A549 treated with CpdA at 1 μM for 4 hours (cell line): ENCODE measurements around the gene LCN9. TPM values are rescaled to one million over a fixed set of nuclear protein-coding genes. Genes with fewer than 3 reads are reported as not detected.

Source experiments
- total RNA-seq: library from RNA; stranded (reverse); fragments of 200-300 nt; extraction: Qiagen RNA extraction; gene quantifications from 5 replicates; pipeline ENCODE4 v1.2.3, GENCODE V29; 2022; ENCODE audit warnings: low read depth

Gene LCN9
- total RNA-seq, result not detected in 5 replicates

GRCh38 chr9:135662758-135663450, at the start of gene LCN9:
LCN9 (plus strand) TSS chr9:135663309; CDS start chr9:135663322, 13 bp downstream.

GRCh38 chr9:135639196-135639595, 23.9 kb upstream of the LCN9 start, which contains the start of gene GLT6D1:
GLT6D1 (minus strand) TSS chr9:135639540; CDS start chr9:135639187, 353 bp downstream.

GRCh38 chr9:135699440-135699839, 36.3 kb downstream of the LCN9 start, which contains the start of gene SOHLH1:
SOHLH1 (minus strand) TSS chr9:135699481; CDS start chr9:135699467, 14 bp downstream.

GRCh38 chr9:135701959-135702721, 39.0 kb downstream of the LCN9 start, which contains the start of gene KCNT1:
KCNT1 (plus strand) TSS chr9:135702185; CDS start chr9:135702259, 74 bp downstream.

Other genes with a start within 250 kb of the LCN9 start
- gene PPP1R26, start 183.5 kb upstream of the LCN9 start, total RNA-seq, result 15.3 to 21.2 TPM (median 18.7 TPM) in 5 replicates
- 101 to 134 TPM (median 128 TPM) in 5 replicates for gene MRPS2, start 162.6 kb upstream of the LCN9 start, total RNA-seq
- gene LCN1, start 141.9 kb upstream of the LCN9 start, total RNA-seq, result not detected in 5 replicates
- gene OBP2A, start 117.2 kb upstream of the LCN9 start, total RNA-seq, result not detected in 5 replicates
- gene PAEP, start 101.6 kb upstream of the LCN9 start, total RNA-seq, result 0.14 to 0.27 TPM (median 0.21 TPM) in 3 of 5 replicates, not detected in the others
- not detected in 5 replicates for gene GLT6D1, start 23.8 kb upstream of the LCN9 start, total RNA-seq
- gene SOHLH1, start 36.2 kb downstream of the LCN9 start, total RNA-seq, result 0.07 to 0.09 TPM in 2 of 5 replicates, not detected in the others
- gene KCNT1, start 38.9 kb downstream of the LCN9 start, total RNA-seq, result not detected in 5 replicates
- gene CAMSAP1, start 244.2 kb downstream of the LCN9 start, total RNA-seq, result 18.2 to 25.2 TPM (median 20.2 TPM) in 5 replicates